Amygdala (tissue), 56 donors: Measurements from ENCODE around the gene ZFX.
"Not testable (repeated sequence)": the region's sequence is repeated elsewhere in the genome, so short reads cannot be mapped to it uniquely, and the experiment has no call there.

Experiments used
- DNase-seq, 56 donors: peaks; one replicate each; lab custom pipeline; 2025; lab: John Stamatoyannopoulos, UW

ZFX gene

GRCh38 chrX:24149351-24150050 lies at the start of gene ZFX:
Gene ZFX, plus strand, starts transcription at chrX:24149729. Its CDS starts 23,014 bp downstream, at chrX:24172743.
- DNase-seq: peak in 48 of 56 donors; percentile 2 to 86 (median 49)

DNA sequence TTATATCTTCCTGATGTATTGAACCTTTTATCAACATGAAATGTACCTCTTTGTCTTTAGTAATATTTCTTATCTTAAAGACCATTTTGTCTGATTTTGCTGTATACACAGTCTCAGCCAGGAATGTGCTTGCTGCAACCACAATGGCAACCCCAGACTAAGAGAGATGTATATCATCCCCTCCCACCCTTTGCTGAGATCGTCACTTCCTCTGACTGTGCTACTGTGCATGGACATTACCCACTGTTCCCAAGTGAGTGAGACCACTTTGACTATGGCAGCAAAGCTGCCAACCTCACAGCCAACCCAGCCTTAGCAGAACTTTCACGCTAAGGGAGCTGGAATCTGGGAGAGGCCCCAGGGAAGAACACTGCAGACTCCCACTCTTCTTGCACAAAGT lies 48.8 kb upstream of the ZFX start:
- DNase-seq: no peak

DNA sequence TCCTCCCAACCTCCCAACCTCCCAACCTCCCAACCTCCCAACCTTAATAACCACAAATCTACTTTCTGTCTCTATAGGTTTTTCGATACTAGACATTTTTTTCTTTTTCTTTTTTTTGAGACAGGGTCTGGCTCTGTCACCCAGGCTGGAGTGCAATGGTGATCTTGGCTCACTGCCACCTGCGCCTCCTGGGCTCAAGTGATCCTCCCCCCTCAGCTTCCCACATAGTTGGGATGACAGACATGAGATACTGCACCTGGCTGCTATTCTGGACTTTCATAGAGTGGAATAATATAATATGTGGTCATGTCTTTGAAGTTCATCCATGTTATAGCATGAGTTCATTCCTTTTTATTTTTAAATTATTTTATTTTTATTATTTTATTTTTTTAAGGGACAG lies 39.5 kb upstream of the ZFX start:
- no peak for DNase-seq

GRCh38 chrX:24113181-24113580 lies 36.3 kb upstream of the ZFX start:
- DNase-seq: no peak

GRCh38 chrX:24117258-24117657 lies 32.3 kb upstream of the ZFX start:
- DNase-seq: peak in 31 of 56 donors; percentile 0 to 70 (median 7)

DNA sequence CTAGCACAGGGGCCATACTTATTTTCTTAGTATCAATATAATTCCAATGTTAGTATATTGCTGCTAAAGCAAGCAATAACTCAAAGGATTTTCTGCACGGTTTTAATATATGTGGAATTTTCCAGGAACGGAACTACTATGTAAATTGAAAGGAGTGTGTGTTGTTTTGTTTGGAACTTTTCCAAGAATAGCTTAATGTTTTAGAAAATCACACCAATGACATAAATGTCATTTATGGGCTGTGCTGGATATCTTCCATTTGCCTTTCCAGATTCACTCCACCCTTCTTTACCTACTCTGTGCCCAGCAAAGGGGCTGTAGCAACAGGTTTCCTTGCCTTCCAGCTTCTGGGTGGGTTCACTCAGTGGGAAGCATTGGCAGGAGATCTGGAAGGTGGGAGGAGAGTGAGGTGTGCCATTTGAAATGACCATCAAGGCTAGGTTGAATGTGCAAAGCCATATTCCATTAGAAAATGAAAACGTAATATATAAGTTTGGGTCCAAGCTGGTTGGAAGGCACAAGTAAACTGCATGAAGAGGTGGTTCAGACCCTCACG lies 25.2 kb upstream of the ZFX start:
- no peak for DNase-seq

GRCh38 chrX:24125028-24125612 lies 24.4 kb upstream of the ZFX start:
- DNase-seq: no peak

DNA sequence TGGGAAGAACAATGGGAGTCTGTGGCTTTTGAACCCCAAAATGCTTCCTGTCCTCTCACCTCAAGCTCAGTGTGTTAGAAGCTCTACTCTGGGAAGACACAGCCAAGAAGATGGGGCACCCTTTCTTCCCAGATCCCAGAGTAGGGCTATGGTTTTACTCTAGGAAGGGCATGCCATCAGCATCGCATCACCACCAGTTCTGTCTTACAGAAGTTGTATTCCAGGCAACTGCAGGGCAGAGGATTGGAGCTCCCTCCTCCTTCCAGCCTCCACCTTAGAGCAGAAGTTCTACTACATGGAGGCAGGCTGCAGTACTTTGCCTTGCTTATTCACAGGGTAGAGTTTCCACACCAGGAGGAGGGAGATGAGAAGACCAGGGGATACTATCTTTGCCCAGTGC lies 18.1 kb upstream of the ZFX start:
- DNase-seq: no peak

DNA sequence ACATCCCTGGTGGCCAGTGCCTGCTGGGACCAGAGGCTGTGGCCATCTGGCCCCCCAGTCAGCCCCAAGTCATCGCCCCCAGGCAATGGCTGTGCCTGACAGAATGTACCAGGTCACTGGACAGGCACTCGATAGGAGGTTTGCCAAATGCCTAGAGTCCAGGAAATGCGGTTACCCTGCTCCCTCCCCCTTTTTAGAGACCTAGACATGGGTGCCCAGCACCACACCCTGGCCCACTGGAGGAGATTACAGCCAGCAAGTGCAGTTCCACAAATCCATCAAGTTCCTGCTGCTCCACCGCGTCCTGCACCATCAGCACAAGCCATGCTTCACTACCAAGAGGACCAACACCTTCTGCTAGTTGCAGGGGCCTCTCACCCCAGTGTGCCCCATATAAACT lies 16.2 kb upstream of the ZFX start:
- no peak for DNase-seq

DNA sequence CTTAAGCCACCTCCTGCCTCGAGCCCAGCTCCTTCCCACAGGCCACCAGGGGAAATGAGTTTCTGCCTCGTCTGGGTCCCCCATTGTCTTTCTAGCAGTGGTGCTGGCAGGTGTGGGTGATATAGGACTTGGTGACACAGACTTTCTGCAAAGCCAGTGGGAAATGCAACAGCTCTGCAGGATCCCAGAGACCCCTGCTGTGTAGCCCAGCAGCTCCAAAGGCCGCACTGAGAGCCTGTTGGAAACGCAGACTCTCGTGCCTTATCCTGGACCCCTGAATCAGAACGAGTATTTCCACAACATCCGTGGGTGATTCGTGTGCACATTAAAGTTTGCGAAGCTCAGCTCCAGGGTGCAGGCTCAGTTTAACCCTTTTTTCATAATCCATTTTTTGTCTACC lies 13.8 kb upstream of the ZFX start:
- not testable (repeated sequence) for DNase-seq

DNA sequence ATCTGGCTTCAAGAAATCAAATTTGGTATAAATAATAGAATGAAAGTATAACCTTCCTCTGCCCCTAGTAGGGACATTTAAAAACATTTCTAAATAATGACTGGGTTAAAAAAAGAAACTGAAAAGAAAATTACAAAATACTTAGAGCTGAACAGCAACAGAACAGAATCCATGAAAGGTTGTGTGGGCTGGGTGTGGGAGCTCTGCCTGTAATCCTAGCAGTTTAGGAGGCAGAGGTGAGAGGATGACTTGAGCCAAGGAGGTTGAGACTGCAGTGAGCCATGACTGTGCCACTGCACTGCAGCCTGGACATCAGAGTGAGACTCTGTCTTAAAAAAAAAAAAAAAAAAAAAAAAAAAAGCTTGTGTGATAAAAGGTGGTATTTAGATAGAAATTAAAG lies 12.3 kb upstream of the ZFX start:
- no peak for DNase-seq

- not testable (repeated sequence) for DNase-seq
These were observed 5.5 kb upstream of the ZFX start for GRCh38 chrX:24143982-24144381.

DNA sequence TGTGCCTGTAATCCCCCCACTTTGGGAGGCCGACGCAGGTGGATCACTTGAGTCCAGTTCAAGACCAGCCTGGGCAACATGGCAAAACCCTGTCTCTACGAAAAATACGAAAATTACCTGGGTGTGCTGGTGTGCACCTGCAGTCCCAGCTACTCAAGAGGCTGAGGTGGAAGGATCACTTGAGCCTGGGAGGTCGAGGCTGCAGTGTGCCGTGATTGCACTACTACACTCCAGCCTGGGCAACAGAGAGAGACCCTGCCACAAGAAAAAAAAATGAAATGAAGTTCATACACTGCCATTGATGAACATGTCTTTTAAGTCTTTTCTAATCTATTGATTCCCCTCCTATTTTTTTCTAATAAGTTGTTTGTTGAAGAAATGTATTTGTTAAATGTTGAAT lies 5.0 kb upstream of the ZFX start:
- DNase-seq: no peak

GRCh38 chrX:24145303-24146186 lies 4.0 kb upstream of the ZFX start:
- no peak for DNase-seq

GRCh38 chrX:24146283-24146949 lies 3.1 kb upstream of the ZFX start:
- no peak for DNase-seq

- DNase-seq: no peak
These were observed 2.4 kb upstream of the ZFX start for GRCh38 chrX:24147165-24147564.

GRCh38 chrX:24148121-24148520 lies 1.4 kb upstream of the ZFX start:
- no peak for DNase-seq

DNA sequence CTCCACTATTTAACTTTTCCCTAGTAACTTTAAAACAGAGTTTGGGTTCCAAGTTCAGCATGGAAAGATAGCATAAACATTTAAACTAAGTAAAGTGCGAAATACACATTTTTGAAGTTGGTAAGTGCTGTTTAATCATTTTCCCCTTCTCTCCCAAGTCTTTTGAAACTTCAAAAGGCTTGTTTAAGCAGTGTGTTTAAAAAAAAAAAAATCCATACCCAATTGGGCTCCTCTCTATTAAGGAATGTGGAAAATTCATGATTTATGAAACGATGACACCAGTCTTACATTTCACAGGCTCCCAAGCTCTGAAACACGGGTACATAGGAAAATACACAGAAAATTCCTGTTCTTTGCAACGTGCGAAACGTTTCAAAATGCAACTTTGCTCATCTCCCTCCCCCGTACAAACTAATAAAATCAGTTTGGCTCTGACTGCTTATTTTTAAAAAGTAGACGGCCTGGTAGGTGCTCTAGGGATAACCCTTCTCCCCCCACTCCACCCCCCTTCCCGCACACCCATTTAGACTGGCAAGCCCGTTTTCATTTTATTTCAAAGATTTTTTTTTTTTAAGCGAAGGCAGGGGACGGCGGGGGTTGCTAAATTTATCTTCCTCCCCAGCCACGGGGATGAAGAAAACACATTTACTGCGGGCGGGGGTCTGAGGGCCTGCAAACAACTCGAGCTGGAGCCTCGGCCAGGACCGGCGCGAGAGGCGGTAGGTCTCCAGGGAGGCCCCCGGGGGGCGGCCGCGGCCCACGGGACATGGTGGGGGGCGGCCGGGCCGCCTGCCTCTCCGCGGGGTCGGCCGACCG lies 786 bp upstream of the ZFX start:
- DNase-seq: peak in 25 of 56 donors; percentile 2 to 74 (median 35)

DNA sequence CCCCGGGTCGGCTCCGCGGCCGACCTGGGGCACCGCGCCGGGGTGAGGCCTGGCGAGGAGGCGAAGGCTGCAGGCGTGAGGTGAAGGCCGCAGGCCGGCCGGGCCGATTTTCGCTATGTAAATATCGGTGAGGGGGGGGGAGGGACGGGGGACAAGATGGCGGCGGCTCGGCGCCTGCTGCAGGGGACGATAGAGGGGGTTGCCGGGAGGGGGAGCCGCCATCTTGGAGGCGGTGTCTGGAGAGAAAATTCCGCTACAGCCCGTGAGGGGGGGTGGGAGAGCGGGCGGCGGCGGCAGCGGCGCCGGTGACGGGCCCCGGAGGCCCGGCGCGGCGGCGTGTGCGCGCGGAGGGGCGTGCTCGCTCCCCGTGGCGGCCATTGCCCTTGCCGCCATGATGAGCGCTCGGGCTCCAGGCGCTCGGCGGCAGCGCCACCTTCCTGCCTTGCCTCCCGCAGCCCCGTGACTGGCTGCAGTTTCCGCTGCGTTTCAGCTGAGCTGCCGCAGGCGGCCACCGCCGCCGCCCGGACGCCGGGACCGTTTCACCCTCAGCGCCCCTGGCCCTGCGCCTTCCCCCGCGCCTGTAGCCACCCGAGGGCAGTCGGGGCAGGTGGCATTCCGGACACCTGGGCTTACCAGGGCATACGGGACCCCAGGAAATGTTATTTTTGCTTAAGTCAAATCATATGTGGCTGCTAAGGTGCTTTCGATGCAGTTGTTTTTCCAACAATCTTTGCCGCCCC lies 692 bp downstream of the ZFX start:
- DNase-seq: peak in 55 of 56 donors; percentile 7 to 98 (median 79)
